ENCODE measurements around the gene HELB.

- TF ChIP-seq CEBPB (IDR thresholded peaks at IDR 0.05; ENCODE audit: low read depth, low read length), result no peak
- TF ChIP-seq CTCF (conservative IDR thresholded peaks at IDR 0.05; ENCODE audit: low read depth, low read length), result no peak
- TF ChIP-seq POLR2A (IDR thresholded peaks at IDR 0.05; ENCODE audit: low read depth, low read length), result no peak
- no peak for TF ChIP-seq FOS (IDR thresholded peaks at IDR 0.05; ENCODE audit: low read depth, low read length)
- TF ChIP-seq MAZ (IDR thresholded peaks at IDR 0.05; ENCODE audit: borderline replicate concordance, low read depth, low read length), result no peak
- TF ChIP-seq MXI1 (IDR thresholded peaks at IDR 0.05; ENCODE audit: borderline replicate concordance, low read depth, low read length), result no peak
- no peak for TF ChIP-seq SMC3 (IDR thresholded peaks at IDR 0.05; ENCODE audit: low read depth, low read length)
- no peak for TF ChIP-seq ELK1 (IDR thresholded peaks at IDR 0.05; ENCODE audit: borderline replicate concordance, low read depth, low read length)
- TF ChIP-seq BHLHE40 (IDR thresholded peaks at IDR 0.05; ENCODE audit: low read depth, low read length), result no peak
- TF ChIP-seq MAFK (IDR thresholded peaks at IDR 0.05; ENCODE audit: low read depth, low read length), result no peak
- no peak for TF ChIP-seq USF2 (IDR thresholded peaks at IDR 0.05; ENCODE audit: low read depth, low read length)
- TF ChIP-seq NFE2L2 (IDR thresholded peaks at IDR 0.05; ENCODE audit: low read depth, low read length), result no peak
These were observed 38.8 kb downstream of the HELB start for GRCh38 chr12:66341126-66341525.
